Measurements from ENCODE around the gene NLRP10.

Gene NLRP10

DNA sequence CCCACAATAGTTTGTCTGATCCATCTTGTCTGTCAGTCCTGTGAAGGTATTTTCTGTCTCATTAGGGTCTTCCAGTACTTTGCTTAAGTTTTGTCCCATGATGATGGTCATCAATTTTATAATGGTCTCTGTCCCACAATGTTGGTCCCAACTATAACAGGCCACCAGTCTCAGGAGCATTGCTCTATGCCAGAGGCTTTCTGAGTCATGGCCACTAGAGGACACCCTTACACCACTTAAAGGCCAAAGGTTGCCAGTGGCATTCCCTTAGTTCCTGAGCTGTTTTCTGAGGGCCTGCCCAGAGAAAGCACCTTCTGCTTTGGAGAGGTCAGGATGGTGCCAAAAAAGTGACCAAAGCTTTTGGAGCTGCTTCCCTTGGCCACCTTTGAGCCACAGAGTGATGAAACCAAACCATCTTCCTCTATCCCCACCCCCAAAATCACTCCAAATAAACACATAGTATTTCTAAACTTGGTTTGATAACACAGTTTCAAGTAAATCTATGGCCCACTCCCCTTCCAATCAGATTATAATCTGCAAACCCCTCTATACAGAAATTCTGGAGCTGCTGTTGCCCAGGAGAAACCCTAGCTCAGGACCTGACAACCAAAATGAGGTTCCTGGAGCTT is 41.2 kb upstream of the NLRP10 start:
- TF ChIP-seq, protein P1, sequence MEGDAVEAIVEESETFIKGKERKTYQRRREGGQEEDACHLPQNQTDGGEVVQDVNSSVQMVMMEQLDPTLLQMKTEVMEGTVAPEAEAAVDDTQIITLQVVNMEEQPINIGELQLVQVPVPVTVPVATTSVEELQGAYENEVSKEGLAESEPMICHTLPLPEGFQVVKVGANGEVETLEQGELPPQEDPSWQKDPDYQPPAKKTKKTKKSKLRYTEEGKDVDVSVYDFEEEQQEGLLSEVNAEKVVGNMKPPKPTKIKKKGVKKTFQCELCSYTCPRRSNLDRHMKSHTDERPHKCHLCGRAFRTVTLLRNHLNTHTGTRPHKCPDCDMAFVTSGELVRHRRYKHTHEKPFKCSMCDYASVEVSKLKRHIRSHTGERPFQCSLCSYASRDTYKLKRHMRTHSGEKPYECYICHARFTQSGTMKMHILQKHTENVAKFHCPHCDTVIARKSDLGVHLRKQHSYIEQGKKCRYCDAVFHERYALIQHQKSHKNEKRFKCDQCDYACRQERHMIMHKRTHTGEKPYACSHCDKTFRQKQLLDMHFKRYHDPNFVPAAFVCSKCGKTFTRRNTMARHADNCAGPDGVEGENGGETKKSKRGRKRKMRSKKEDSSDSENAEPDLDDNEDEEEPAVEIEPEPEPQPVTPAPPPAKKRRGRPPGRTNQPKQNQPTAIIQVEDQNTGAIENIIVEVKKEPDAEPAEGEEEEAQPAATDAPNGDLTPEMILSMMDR (IDR thresholded peaks at IDR 0.05; ENCODE audit: insufficient read depth, low read length, poor library complexity, severe bottlenecking) = peak; percentile 92
- no peak for TF ChIP-seq EZH2phosphoT487 (conservative IDR thresholded peaks at IDR 0.05; ENCODE audit: low read length)
- Histone ChIP-seq H3K27ac (ENCODE audit: low read depth, low read length) (no peak overlapping the region), H3K79me2 (ENCODE audit: insufficient read depth, low read length) (no peaks in the 10 kb centered on the region), H3K27me3 (ENCODE audit: low read length) (no peaks in the 10 kb centered on the region), H3K4me3 (ENCODE audit: insufficient read depth, low read length, poor library complexity, severe bottlenecking) (no peak overlapping the region), H2AFZ (ENCODE audit: low read depth, low read length, severe bottlenecking) (no peak overlapping the region), H3K9me3 (ENCODE audit: insufficient read depth, low read length) (no peaks in the 10 kb centered on the region), H3K9ac (ENCODE audit: low read length) (no peak overlapping the region), H3F3A (ENCODE audit: insufficient read depth) (peaks cover under 1% of the 10 kb centered on the region), H4K20me1 (ENCODE audit: low read depth, low read length) (no peaks in the 10 kb centered on the region), H3K36me3 (ENCODE audit: low read length) (no peaks in the 10 kb centered on the region), H3K4me2 (ENCODE audit: low read depth, low read length, poor library complexity, severe bottlenecking) (no peak overlapping the region), H3K9me2 (replicated peaks; ENCODE audit: insufficient read depth, low read length) (no peaks in the 10 kb centered on the region)

DNA sequence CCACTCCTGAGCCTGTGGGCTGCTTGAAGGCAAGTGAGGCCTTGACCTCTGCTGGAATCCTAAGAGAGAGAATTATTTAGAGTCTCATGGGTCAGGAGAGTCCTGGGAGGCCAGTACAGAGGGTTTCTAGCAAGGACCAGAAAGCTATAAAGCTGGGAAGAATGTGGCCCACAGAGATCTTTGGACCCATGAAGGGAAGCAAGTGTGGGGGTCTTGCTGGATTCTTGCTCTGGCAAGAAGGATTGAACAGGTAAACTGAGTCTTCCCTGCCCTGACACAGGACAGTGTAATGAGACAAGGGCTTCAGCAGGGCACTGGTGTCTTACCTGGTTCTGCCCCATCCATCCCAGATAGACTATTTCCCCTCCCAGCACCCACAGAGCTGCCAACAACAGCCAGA is 40.3 kb upstream of the NLRP10 start:
- TF ChIP-seq, protein P1 (IDR thresholded peaks at IDR 0.05; ENCODE audit: insufficient read depth, low read length, poor library complexity, severe bottlenecking) = no peak
- TF ChIP-seq EZH2phosphoT487 (conservative IDR thresholded peaks at IDR 0.05; ENCODE audit: low read length) = no peak
- no peak overlapping the region for H3K27ac ChIP-seq (ENCODE audit: low read depth, low read length)

DNA sequence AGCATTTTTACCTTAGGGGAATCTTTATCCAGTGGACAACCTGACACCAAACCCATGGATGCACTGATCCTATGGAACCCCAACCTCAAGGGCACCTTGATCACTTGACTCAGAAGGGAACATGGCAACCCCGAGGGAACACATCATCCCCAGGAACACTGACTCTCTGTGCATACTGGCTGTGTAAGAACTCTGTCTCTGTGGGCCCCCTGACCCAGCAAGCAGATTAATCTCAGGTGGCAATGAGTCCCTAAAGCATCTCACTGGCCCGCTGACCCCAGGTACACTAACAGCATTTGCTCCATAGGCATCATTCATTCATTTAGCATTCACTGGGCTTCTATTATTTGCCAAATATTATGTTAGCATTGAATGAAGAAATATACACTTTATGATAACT is 38.8 kb upstream of the NLRP10 start:
- Histone ChIP-seq H3K4me3 (ENCODE audit: insufficient read depth, low read length, poor library complexity, severe bottlenecking) (no peak overlapping the region), H3K27ac (ENCODE audit: low read depth, low read length) (no peak overlapping the region), H3K79me2 (ENCODE audit: insufficient read depth, low read length) (no peaks in the 10 kb centered on the region), H4K20me1 (ENCODE audit: low read depth, low read length) (no peaks in the 10 kb centered on the region), H3K9ac (ENCODE audit: low read length) (no peak overlapping the region), H3K36me3 (ENCODE audit: low read length) (no peaks in the 10 kb centered on the region), H3F3A (ENCODE audit: insufficient read depth) (peaks cover 10% of the 10 kb centered on the region), H3K4me2 (ENCODE audit: low read depth, low read length, poor library complexity, severe bottlenecking) (no peak overlapping the region), H3K9me2 (replicated peaks; ENCODE audit: insufficient read depth, low read length) (no peaks in the 10 kb centered on the region), H2AFZ (ENCODE audit: low read depth, low read length, severe bottlenecking) (no peak overlapping the region), H3K9me3 (ENCODE audit: insufficient read depth, low read length) (no peaks in the 10 kb centered on the region), H3K27me3 (ENCODE audit: low read length) (no peaks in the 10 kb centered on the region)
- TF ChIP-seq, protein P1 (IDR thresholded peaks at IDR 0.05; ENCODE audit: insufficient read depth, low read length, poor library complexity, severe bottlenecking) = no peak
- TF ChIP-seq EZH2phosphoT487 (conservative IDR thresholded peaks at IDR 0.05; ENCODE audit: low read length) = no peak

More for the DNA sequence above, 40.3 kb upstream of the NLRP10 start:
- H2AFZ ChIP-seq (ENCODE audit: low read depth, low read length, severe bottlenecking) = no peak overlapping the region
- no peaks in the 10 kb centered on the region for H3K36me3 ChIP-seq (ENCODE audit: low read length)
- no peak overlapping the region for H3K9ac ChIP-seq (ENCODE audit: low read length)
- H3K27me3 ChIP-seq (ENCODE audit: low read length) = no peaks in the 10 kb centered on the region
- no peaks in the 10 kb centered on the region for H3K79me2 ChIP-seq (ENCODE audit: insufficient read depth, low read length)
- H3F3A ChIP-seq (ENCODE audit: insufficient read depth) = peaks cover 10% of the 10 kb centered on the region
- H4K20me1 ChIP-seq (ENCODE audit: low read depth, low read length) = no peaks in the 10 kb centered on the region
- no peaks in the 10 kb centered on the region for H3K9me3 ChIP-seq (ENCODE audit: insufficient read depth, low read length)
- no peak overlapping the region for H3K4me2 ChIP-seq (ENCODE audit: low read depth, low read length, poor library complexity, severe bottlenecking)
- no peaks in the 10 kb centered on the region for H3K9me2 ChIP-seq (replicated peaks; ENCODE audit: insufficient read depth, low read length)
- H3K4me3 ChIP-seq (ENCODE audit: insufficient read depth, low read length, poor library complexity, severe bottlenecking) = no peak overlapping the region

Measured in SU-DHL-6 (cell line).